Measurements from ENCODE around the gene CLCN2.
A peak's percentile ranks its signal among the peaks of the same experiment; 100 is the strongest.

The CLCN2 gene

GRCh38 chr3:184387174-184387714, 25.8 kb upstream of the CLCN2 start:
- no peak overlapping the region for H2BK120ac ChIP-seq (ENCODE audit: low read depth, low read length)
- H3K9ac ChIP-seq (ENCODE audit: low read length): no peak overlapping the region
- peaks cover 7 to 77% of the 10 kb centered on the region in 2 experiments for H3K27me3 ChIP-seq (ENCODE audit: control insufficient read depth in 1 of 2, insufficient read depth in 1 of 2, low read length in 2 of 2)
- H2BK5ac ChIP-seq (ENCODE audit: low read depth, low read length, poor library complexity, severe bottlenecking): no peak overlapping the region
- DNase-seq: no peak
- H2BK12ac ChIP-seq (ENCODE audit: low read length in 2 of 2): no peak overlapping the region
- H3K14ac ChIP-seq (ENCODE audit: low read length in 2 of 2): no peak overlapping the region
- H2AFZ ChIP-seq (ENCODE audit: low read depth, low read length): no peak overlapping the region
- no peak overlapping the region for H3K27ac ChIP-seq (ENCODE audit: low read length, poor library complexity, severe bottlenecking)
- H3K4ac ChIP-seq (ENCODE audit: low read depth in 1 of 2, low read length in 2 of 2): no peak overlapping the region
- no peak overlapping the region for H3K18ac ChIP-seq (ENCODE audit: low read depth in 1 of 2, low read length in 2 of 2)
- H3K36me3 ChIP-seq (ENCODE audit: control insufficient read depth in 1 of 2, insufficient read depth in 2 of 2, low read depth in 1 of 2, low read length in 2 of 2): no peaks in the 10 kb centered on the region
- H3K23ac ChIP-seq (ENCODE audit: low read length in 2 of 2): no peak overlapping the region
- H4K8ac ChIP-seq (ENCODE audit: low read length): no peak overlapping the region
- peaks cover 4% of the 10 kb centered on the region for H3K4me1 ChIP-seq (ENCODE audit: control insufficient read depth, insufficient read depth, low read depth, low read length)
- H3K9me3 ChIP-seq (ENCODE audit: control insufficient read depth, low read length): no peaks in the 10 kb centered on the region
- 90% methylated on average over 12 of the region's 12 CpGs for WGBS
- no peak overlapping the region for H2BK15ac ChIP-seq (ENCODE audit: low read depth, poor library complexity, severe bottlenecking)
- H4K91ac ChIP-seq (ENCODE audit: low read length): no peak overlapping the region
- no peak overlapping the region for H3K4me3 ChIP-seq (ENCODE audit: insufficient read depth in 1 of 2, low read depth in 1 of 2, low read length in 2 of 2)
- no peak overlapping the region for H2AK5ac ChIP-seq (ENCODE audit: low read length, severe bottlenecking)
- no peaks in the 10 kb centered on the region for H3K79me1 ChIP-seq (replicated peaks; ENCODE audit: low read length, poor library complexity, severe bottlenecking)
- no peak overlapping the region for H3K4me2 ChIP-seq (ENCODE audit: low read length, poor library complexity, severe bottlenecking)

DNA sequence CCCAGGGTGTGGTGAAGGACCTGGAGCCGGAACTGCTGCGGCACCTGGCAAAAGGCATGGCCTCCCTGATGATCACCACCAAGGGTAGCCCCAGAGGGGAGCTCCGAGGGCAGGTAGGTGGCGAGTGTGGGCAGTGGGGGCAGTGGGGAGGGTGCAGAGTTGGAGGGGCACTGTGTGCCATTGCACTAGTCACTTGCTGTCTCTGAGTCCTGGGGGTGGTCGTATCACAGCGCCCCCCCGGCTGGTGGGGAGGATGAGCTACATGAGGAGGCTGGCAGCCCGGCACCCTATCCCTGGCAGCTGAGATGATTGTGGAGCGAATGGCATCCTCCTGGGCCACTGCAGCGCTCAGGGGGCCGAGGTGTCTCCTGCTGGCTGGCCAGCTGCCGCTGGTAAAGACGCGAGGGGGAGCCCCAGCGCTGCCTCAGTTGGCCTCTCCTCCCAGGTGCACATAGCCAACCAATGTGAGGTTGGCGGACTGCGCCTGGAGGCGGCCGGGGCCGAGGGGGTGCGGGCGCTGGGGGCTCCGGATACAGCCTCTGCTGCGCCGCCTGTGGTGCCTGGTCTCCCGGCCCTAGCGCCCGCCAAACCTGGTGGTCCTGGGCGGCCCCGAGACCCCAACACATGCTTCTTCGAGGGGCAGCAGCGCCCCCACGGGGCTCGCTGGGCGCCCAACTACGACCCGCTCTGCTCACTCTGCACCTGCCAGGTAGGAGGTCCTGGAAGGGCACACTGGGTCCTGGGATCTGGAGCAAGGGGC, 24.8 kb upstream of the CLCN2 start:
- 78% methylated on average over 37 of the region's 37 CpGs for WGBS
- no peak overlapping the region for H3K14ac ChIP-seq (ENCODE audit: low read length in 2 of 2)
- no peak overlapping the region for H3K18ac ChIP-seq (ENCODE audit: low read depth in 1 of 2, low read length in 2 of 2)
- H3K27ac ChIP-seq (ENCODE audit: low read length, poor library complexity, severe bottlenecking): no peak overlapping the region
- no peak overlapping the region for H3K9ac ChIP-seq (ENCODE audit: low read length)
- no peak overlapping the region for H2BK15ac ChIP-seq (ENCODE audit: low read depth, poor library complexity, severe bottlenecking)
- no peak overlapping the region for H4K8ac ChIP-seq (ENCODE audit: low read length)
- H2BK12ac ChIP-seq (ENCODE audit: low read length in 2 of 2): no peak overlapping the region
- H3K23ac ChIP-seq (ENCODE audit: low read length in 2 of 2): no peak overlapping the region
- no peak overlapping the region for H2BK5ac ChIP-seq (ENCODE audit: low read depth, low read length, poor library complexity, severe bottlenecking)
- no peak overlapping the region for H2AFZ ChIP-seq (ENCODE audit: low read depth, low read length)
- H2BK120ac ChIP-seq (ENCODE audit: low read depth, low read length): no peak overlapping the region
- H3K4me2 ChIP-seq (ENCODE audit: low read length, poor library complexity, severe bottlenecking): no peak overlapping the region
- H3K79me1 ChIP-seq (replicated peaks; ENCODE audit: low read length, poor library complexity, severe bottlenecking): no peaks in the 10 kb centered on the region
- no peaks in the 10 kb centered on the region for H3K36me3 ChIP-seq (ENCODE audit: control insufficient read depth in 1 of 2, insufficient read depth in 2 of 2, low read depth in 1 of 2, low read length in 2 of 2)
- peaks cover 17 to 81% of the 10 kb centered on the region in 2 experiments for H3K27me3 ChIP-seq (ENCODE audit: control insufficient read depth in 1 of 2, insufficient read depth in 1 of 2, low read length in 2 of 2)
- no peak overlapping the region for H4K91ac ChIP-seq (ENCODE audit: low read length)
- H2AK5ac ChIP-seq (ENCODE audit: low read length, severe bottlenecking): no peak overlapping the region
- H3K4ac ChIP-seq (ENCODE audit: low read depth in 1 of 2, low read length in 2 of 2): no peak overlapping the region
- peaks cover 8% of the 10 kb centered on the region for H3K4me1 ChIP-seq (ENCODE audit: control insufficient read depth, insufficient read depth, low read depth, low read length)
- no peaks in the 10 kb centered on the region for H3K9me3 ChIP-seq (ENCODE audit: control insufficient read depth, low read length)
- no peak for DNase-seq
- H3K4me3 ChIP-seq (ENCODE audit: insufficient read depth in 1 of 2, low read depth in 1 of 2, low read length in 2 of 2): no peak overlapping the region

- H3K27ac ChIP-seq (ENCODE audit: low read length, poor library complexity, severe bottlenecking): no peak overlapping the region
- 92% methylated on average over 8 of the region's 8 CpGs for WGBS
- no peak overlapping the region for H4K8ac ChIP-seq (ENCODE audit: low read length)
Measured at GRCh38 chr3:184384856-184385422, 23.5 kb upstream of the CLCN2 start.

DNA sequence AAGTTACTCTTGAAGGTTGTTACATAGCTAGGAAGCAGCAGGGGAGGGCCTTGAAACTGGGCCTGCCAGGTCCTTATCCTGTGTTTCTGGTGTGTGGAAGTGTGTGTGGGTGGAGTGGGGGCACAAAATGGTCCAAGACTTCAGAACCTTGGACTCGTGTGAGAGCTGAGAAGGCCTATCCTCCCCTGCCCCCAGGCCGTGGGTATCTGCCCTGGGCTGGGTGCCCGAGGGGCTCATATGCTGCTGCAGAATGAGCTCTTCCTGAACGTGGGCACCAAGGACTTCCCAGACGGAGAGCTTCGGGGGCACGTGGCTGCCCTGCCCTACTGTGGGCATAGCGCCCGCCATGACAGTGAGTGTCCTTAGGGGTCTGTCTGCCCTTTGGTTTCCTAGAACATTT, 22.9 kb upstream of the CLCN2 start:
- no peak overlapping the region for H4K8ac ChIP-seq (ENCODE audit: low read length)
- no peak overlapping the region for H3K23ac ChIP-seq (ENCODE audit: low read length in 2 of 2)
- no peak overlapping the region for H2BK5ac ChIP-seq (ENCODE audit: low read depth, low read length, poor library complexity, severe bottlenecking)
- peaks cover 19 to 75% of the 10 kb centered on the region in 2 experiments for H3K27me3 ChIP-seq (ENCODE audit: control insufficient read depth in 1 of 2, insufficient read depth in 1 of 2, low read length in 2 of 2)
- H2BK15ac ChIP-seq (ENCODE audit: low read depth, poor library complexity, severe bottlenecking): no peak overlapping the region
- DNase-seq: no peak
- H3K4me1 ChIP-seq (ENCODE audit: control insufficient read depth, insufficient read depth, low read depth, low read length): peaks cover 22% of the 10 kb centered on the region
- no peak overlapping the region for H3K4me3 ChIP-seq (ENCODE audit: insufficient read depth in 1 of 2, low read depth in 1 of 2, low read length in 2 of 2)
- H4K91ac ChIP-seq (ENCODE audit: low read length): no peak overlapping the region
- H3K4ac ChIP-seq (ENCODE audit: low read depth in 1 of 2, low read length in 2 of 2): no peak overlapping the region
- no peak overlapping the region for H3K14ac ChIP-seq (ENCODE audit: low read length in 2 of 2)
- 87% methylated on average over 9 of the region's 9 CpGs for WGBS
- no peak overlapping the region for H2BK120ac ChIP-seq (ENCODE audit: low read depth, low read length)
- H3K18ac ChIP-seq (ENCODE audit: low read depth in 1 of 2, low read length in 2 of 2): no peak overlapping the region
- no peaks in the 10 kb centered on the region for H3K36me3 ChIP-seq (ENCODE audit: control insufficient read depth in 1 of 2, insufficient read depth in 2 of 2, low read depth in 1 of 2, low read length in 2 of 2)
- no peak overlapping the region for H2AK5ac ChIP-seq (ENCODE audit: low read length, severe bottlenecking)
- H3K9me3 ChIP-seq (ENCODE audit: control insufficient read depth, low read length): no peaks in the 10 kb centered on the region
- no peak overlapping the region for H3K9ac ChIP-seq (ENCODE audit: low read length)
- H3K79me1 ChIP-seq (replicated peaks; ENCODE audit: low read length, poor library complexity, severe bottlenecking): no peaks in the 10 kb centered on the region
- H2BK12ac ChIP-seq (ENCODE audit: low read length in 2 of 2): no peak overlapping the region
- H3K4me2 ChIP-seq (ENCODE audit: low read length, poor library complexity, severe bottlenecking): no peak overlapping the region
- no peak overlapping the region for H3K27ac ChIP-seq (ENCODE audit: low read length, poor library complexity, severe bottlenecking)
- H2AFZ ChIP-seq (ENCODE audit: low read depth, low read length): no peak overlapping the region

More at GRCh38 chr3:184384856-184385422, 23.5 kb upstream of the CLCN2 start:
- no peak overlapping the region for H3K4me3 ChIP-seq (ENCODE audit: insufficient read depth in 1 of 2, low read depth in 1 of 2, low read length in 2 of 2)
- DNase-seq: no peak
- no peak overlapping the region for H2BK12ac ChIP-seq (ENCODE audit: low read length in 2 of 2)
- H3K4me2 ChIP-seq (ENCODE audit: low read length, poor library complexity, severe bottlenecking): no peak overlapping the region
- H2AFZ ChIP-seq (ENCODE audit: low read depth, low read length): no peak overlapping the region
- peak overlapping the region in 1 of 2 experiments; percentile 71 for H3K14ac ChIP-seq (ENCODE audit: low read length in 2 of 2)
- H4K91ac ChIP-seq (ENCODE audit: low read length): no peak overlapping the region
- no peak overlapping the region for H2BK120ac ChIP-seq (ENCODE audit: low read depth, low read length)
- H3K4ac ChIP-seq (ENCODE audit: low read depth in 1 of 2, low read length in 2 of 2): no peak overlapping the region
- H3K9ac ChIP-seq (ENCODE audit: low read length): no peak overlapping the region
- no peaks in the 10 kb centered on the region for H3K36me3 ChIP-seq (ENCODE audit: control insufficient read depth in 1 of 2, insufficient read depth in 2 of 2, low read depth in 1 of 2, low read length in 2 of 2)
- peaks cover 19% of the 10 kb centered on the region for H3K4me1 ChIP-seq (ENCODE audit: control insufficient read depth, insufficient read depth, low read depth, low read length)
- peaks cover 18 to 78% of the 10 kb centered on the region in 2 experiments for H3K27me3 ChIP-seq (ENCODE audit: control insufficient read depth in 1 of 2, insufficient read depth in 1 of 2, low read length in 2 of 2)
- no peak overlapping the region for H2AK5ac ChIP-seq (ENCODE audit: low read length, severe bottlenecking)
- no peak overlapping the region for H2BK5ac ChIP-seq (ENCODE audit: low read depth, low read length, poor library complexity, severe bottlenecking)
- H3K9me3 ChIP-seq (ENCODE audit: control insufficient read depth, low read length): no peaks in the 10 kb centered on the region
- no peak overlapping the region for H3K23ac ChIP-seq (ENCODE audit: low read length in 2 of 2)
- H3K79me1 ChIP-seq (replicated peaks; ENCODE audit: low read length, poor library complexity, severe bottlenecking): no peaks in the 10 kb centered on the region
- no peak overlapping the region for H3K18ac ChIP-seq (ENCODE audit: low read depth in 1 of 2, low read length in 2 of 2)
- no peak overlapping the region for H2BK15ac ChIP-seq (ENCODE audit: low read depth, poor library complexity, severe bottlenecking)

Data from mesenchymal stem cell (in vitro differentiated cells and primary cell).